Testis (tissue), 2 donors: ENCODE data around the gene TARM1.

Source experiments
- POLR2A ChIP-seq: fragments of 450-650 bp; IDR thresholded peaks from one replicate; pipeline ENCODE4 v1.6.1; 2017; ENCODE audit warnings: antibody characterized with exemption, mild to moderate bottlenecking, moderate library complexity
- TF ChIP-seq, protein P1 (sequence below), 3 experiments: fragments of 450-650 bp in 2 of 3; fragments of 200-600 bp in 1 of 3; sonication (generic) in 1 of 3; IDR thresholded peaks; one replicate each; pipeline ENCODE4 v1.5.1; 2016 to 2019; ENCODE audit warnings: antibody characterized with exemption in 3 of 3, mild to moderate bottlenecking in 2 of 3, moderate library complexity in 1 of 3

GRCh38 chr19:54047616-54048015, 33.5 kb downstream of the TARM1 start:
- TF ChIP-seq, protein P1, sequence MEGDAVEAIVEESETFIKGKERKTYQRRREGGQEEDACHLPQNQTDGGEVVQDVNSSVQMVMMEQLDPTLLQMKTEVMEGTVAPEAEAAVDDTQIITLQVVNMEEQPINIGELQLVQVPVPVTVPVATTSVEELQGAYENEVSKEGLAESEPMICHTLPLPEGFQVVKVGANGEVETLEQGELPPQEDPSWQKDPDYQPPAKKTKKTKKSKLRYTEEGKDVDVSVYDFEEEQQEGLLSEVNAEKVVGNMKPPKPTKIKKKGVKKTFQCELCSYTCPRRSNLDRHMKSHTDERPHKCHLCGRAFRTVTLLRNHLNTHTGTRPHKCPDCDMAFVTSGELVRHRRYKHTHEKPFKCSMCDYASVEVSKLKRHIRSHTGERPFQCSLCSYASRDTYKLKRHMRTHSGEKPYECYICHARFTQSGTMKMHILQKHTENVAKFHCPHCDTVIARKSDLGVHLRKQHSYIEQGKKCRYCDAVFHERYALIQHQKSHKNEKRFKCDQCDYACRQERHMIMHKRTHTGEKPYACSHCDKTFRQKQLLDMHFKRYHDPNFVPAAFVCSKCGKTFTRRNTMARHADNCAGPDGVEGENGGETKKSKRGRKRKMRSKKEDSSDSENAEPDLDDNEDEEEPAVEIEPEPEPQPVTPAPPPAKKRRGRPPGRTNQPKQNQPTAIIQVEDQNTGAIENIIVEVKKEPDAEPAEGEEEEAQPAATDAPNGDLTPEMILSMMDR (IDR thresholded peaks at IDR 0.05): no peak
- TF ChIP-seq POLR2A: no peak
